Lower leg skin (tissue), 4 donors: Measurements from ENCODE around the gene ZC3H14. TPM values are rescaled to one million over a fixed set of nuclear protein-coding genes. Genes with fewer than 3 reads are reported as not detected.

ENCODE experiments used
- DNase-seq, 2 donors: peaks; one replicate each; pipeline ENCODE4 v3.0.0-alpha.2; 2019; ENCODE audit warnings: low spot score in 2 of 2
- H3K4me3 ChIP-seq: fragments of 200-600 bp; sonication (generic); 2 replicates; pipeline ENCODE4 v1.5.1; 2017; ENCODE audit warnings: mild to moderate bottlenecking, low read depth; ENCODE audit not compliant: poor library complexity, severe bottlenecking
- CTCF ChIP-seq, 3 donors: fragments of 450-650 bp; IDR thresholded peaks; one replicate each; pipeline ENCODE4 v1.5.1; 2016; ENCODE audit warnings: antibody characterized with exemption in 3 of 3, mild to moderate bottlenecking in 3 of 3, moderate library complexity in 2 of 3
- POLR2A ChIP-seq, 2 donors: fragments of 450-650 bp; IDR thresholded peaks; one replicate each; pipeline ENCODE4 v1.6.1; 2016 to 2017; ENCODE audit warnings: antibody characterized with exemption in 2 of 2, mild to moderate bottlenecking in 1 of 2, moderate library complexity in 1 of 2
- WGBS, 2 donors: methylation state at CpG; one replicate each; pipeline ENCODE4 v1.1.5; 2018; 5-methylcytosine and 5-hydroxymethylcytosine counted together
- intact Hi-C: fragments of 100-400 bp; cut with DNase I; formaldehyde crosslinking; loops from one replicate; pipeline ENCODE4 v1.15.0; 2023; ENCODE audit warnings: low total_unique reads
- total RNA-seq, 4 donors: library from RNA; depleted of rRNA; stranded (reverse); fragments of >200 nt; gene quantifications; one replicate each; pipeline ENCODE4 v1.1.0, GENCODE V29; 2016

Gene ZC3H14
- total RNA-seq, 4 donors from 2014 or later = 45.2 to 54.5 (median 51.4) TPM

DNA sequence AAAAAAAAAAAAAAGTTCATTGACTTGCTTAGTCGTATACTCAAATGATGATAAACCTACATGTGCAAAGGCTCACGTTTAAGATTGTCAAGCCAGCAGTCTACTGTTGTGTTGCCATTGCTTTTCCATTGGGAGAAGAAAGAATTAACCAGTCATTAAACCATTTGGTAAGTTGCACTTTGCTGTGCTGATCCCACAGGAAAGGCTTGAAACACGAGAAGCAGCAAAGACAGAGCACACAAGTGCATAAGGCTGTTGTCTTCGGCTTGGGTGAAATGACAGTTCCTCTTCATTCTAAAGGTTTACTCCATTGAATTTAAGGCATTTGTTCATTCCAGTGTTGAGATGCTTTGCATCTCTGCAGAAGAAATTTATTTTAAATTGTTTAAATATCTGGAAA is 50.1 kb downstream of the ZC3H14 start:
- no peak for DNase-seq
- TF ChIP-seq POLR2A (IDR thresholded peaks at IDR 0.05) = no peak
- TF ChIP-seq CTCF (IDR thresholded peaks at IDR 0.05) = no peak
- no peak overlapping the region for H3K4me3 ChIP-seq
- intact Hi-C loops = no loop called here
- 84 to 89% methylated on average over 4 of the region's 4 CpGs for WGBS, 2 donors

DNA sequence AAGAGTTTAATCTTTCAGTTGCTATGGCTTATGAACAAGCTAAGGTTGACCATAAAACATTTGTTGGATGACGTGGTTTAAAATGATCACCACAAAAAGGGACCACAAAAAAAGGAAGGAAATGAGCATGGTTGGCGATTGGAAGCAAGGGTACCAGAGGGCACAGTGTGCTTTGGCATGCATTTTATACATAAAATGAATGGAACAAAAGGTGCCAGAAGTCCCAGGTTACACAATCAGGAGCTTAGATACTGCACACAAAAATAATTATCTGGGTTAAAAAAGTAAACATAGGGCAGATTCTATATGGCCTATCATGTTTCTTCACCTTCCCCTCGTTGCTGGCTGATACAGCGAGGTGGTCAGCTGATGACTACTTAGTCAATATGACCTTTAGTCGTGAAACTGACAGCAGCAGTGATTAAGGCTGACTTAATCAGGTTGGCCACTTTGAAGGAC is 50.7 kb downstream of the ZC3H14 start:
- intact Hi-C loops = no loop called here
- TF ChIP-seq POLR2A (IDR thresholded peaks at IDR 0.05) (no peak), CTCF (IDR thresholded peaks at IDR 0.05) (no peak)
- WGBS, 2 donors = 58 to 62% methylated on average over 5 of the region's 5 CpGs
- DNase-seq = no peak
- no peak overlapping the region for H3K4me3 ChIP-seq

- intact Hi-C loops = no loop called here
- no peak overlapping the region for H3K4me3 ChIP-seq
- 58 to 64% methylated on average over 3 of the region's 3 CpGs for WGBS, 2 donors
- DNase-seq = no peak
- TF ChIP-seq POLR2A (IDR thresholded peaks at IDR 0.05) (no peak), CTCF (IDR thresholded peaks at IDR 0.05) (no peak)
These were observed 51.5 kb downstream of the ZC3H14 start for GRCh38 chr14:88614218-88614907.

GRCh38 chr14:88616697-88617096 is 53.9 kb downstream of the ZC3H14 start:
- intact Hi-C loops = no loop called here
- DNase-seq = no peak
- 63% methylated on average over 1 of the region's 1 CpG for WGBS, 2 donors
- no peak overlapping the region for H3K4me3 ChIP-seq
- TF ChIP-seq CTCF (IDR thresholded peaks at IDR 0.05) (no peak), POLR2A (IDR thresholded peaks at IDR 0.05) (no peak)

- intact Hi-C loops = no loop called here
- no peak for DNase-seq
- H3K4me3 ChIP-seq = no peak overlapping the region
- WGBS, 2 donors = 52 to 62% methylated on average over 1 of the region's 1 CpG
- TF ChIP-seq POLR2A (IDR thresholded peaks at IDR 0.05) = no peak
- TF ChIP-seq CTCF (IDR thresholded peaks at IDR 0.05) = no peak
These were observed 54.6 kb downstream of the ZC3H14 start for GRCh38 chr14:88617479-88617878.

- H3K4me3 ChIP-seq = no peak overlapping the region
- no peak for DNase-seq
- intact Hi-C loops = no loop called here
- TF ChIP-seq POLR2A (IDR thresholded peaks at IDR 0.05) (no peak), CTCF (IDR thresholded peaks at IDR 0.05) (no peak)
- 83 to 85% methylated on average over 5 of the region's 5 CpGs for WGBS, 2 donors
These were observed 55.6 kb downstream of the ZC3H14 start for GRCh38 chr14:88618476-88618875.
